Epithelial cell of prostate (primary cell): ENCODE results near the gene CCDC191.

Experiments
- DNase-seq: peaks from one replicate; pipeline ENCODE4 v3.0.0-alpha.2; 2011; ENCODE audit warnings: low read depth, low spot score
- H3K27ac ChIP-seq: fragments of 450-650 bp; 2 replicates; pipeline ENCODE4 v1.5.1; 2017; ENCODE audit warnings: mild to moderate bottlenecking

Gene CCDC191

DNA sequence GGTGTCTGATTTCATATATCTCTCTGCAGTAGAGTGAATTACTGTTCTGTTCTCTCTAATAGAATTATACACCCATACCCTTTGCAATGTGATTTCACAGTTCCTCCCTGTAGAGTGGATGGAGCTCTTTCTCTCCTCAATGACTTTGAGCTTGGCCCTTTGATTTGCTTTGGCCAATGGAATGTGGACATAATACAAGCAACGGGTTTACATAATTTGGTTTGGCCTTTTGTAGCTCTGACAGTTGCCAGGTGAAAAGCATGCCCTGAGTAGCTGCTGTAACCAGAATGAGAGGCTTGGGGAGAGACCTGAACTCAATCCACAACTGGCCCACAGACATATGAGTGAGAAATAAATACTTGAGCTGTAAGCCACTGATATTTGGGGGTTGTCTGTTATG is 76.4 kb downstream of the CCDC191 start:
- no peak overlapping the region for H3K27ac ChIP-seq
- DNase-seq, result no peak

DNA sequence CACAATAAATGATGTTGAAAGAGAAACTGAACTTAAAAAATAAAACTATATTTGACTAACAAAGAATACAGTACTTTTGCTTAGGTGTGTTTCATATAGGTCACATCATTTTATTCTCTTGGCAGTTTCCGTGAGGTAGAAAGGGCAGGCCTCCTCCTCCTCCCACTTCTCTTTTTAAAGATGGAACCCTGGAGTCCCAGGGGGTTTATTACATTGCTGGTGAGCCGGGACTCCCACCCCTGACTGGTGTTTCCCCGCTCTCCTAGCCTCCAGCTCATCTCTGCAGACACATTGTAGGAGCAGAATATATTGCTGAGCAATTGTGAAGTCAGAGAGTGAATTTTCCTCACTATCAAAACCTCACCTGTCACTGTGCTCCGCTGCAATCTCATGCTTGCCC is 78.5 kb downstream of the CCDC191 start:
- no peak for DNase-seq
- H3K27ac ChIP-seq, result no peak overlapping the region

DNA sequence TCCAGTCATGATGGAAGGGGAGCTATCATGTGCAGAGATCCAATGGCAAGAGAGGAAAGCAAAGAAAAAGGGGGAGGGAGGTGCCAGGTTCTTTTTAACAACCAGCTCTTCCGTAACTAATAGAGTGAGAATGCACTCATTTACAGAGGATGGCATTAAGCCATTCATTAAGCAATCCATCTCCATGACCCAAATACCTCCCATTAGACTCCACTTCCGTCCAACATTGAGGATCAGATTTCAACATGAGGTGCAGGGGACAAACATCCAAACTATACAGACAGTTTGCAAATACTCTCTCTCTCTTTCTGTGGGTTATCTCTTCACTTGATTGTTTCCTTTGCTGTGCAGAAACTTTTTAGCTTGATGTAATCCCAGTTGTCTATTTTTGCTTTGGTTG is 87.3 kb downstream of the CCDC191 start:
- no peak for DNase-seq
- no peak overlapping the region for H3K27ac ChIP-seq

DNA sequence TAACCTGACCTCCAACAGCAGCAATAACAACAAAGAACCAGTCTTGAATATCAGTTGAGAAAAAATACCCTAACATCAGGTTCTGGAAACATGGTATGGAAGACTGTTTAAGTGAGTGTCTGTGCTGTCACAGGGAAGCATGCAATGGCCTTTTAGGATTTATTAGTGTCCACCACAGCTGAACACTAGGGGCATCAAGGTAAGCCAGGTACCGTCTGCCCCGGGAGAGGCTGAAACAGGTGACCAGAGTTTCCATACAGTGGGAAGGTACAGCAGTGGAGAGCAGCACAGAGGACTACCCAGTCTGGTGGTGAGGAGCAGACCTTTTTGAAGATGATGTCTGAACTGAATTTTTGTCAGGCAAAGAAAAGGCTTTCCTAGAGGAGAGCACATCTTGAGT is 90.2 kb downstream of the CCDC191 start:
- no peak overlapping the region for H3K27ac ChIP-seq
- no peak for DNase-seq

DNA sequence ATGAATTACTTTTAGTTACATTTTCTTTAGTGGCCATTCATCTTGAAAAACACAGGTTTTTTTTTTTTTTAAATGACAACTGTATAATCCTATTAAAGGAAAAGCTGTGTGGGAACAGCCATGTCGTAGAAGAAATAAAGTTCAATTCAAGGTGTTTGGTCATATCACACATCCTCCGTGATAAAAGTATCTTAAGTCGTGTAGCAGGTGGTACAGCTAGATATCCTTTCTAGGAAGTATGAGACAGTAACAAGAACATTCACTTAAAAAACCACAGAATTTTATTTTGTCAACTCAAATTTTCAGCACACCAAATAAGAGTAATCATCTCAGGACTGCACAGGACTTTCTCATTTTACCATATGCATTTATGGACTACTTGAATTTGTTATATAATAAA is 92.4 kb downstream of the CCDC191 start:
- H3K27ac ChIP-seq, result no peak overlapping the region
- DNase-seq, result no peak

DNA sequence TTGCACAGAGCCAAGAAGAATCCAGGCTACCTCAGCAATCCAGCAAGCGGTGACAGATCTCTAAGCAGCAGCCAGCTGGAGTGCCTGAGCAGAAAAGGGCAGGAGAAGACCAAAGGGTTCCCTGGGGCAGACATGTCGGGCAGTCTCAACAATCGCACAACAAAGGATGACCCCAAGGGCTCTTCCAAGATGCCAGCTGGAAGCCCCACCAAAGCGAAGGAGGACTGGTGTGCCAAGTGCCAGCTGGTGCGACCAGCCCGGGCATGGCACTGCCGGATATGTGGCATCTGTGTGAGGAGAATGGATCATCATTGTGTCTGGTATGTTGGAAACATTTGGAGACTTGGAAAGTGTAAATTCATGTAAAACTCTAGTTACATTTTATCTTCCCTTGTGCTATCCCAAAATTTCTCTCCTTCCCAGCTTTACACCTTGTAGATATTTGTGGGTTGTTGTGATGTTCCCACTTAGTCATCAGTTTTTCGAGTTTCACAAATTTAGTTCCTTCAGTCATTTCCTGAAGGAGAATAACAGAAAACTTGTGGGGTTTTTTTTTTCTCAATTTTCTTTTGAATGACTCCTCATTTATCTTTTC is 102.1 kb downstream of the CCDC191 start:
- H3K27ac ChIP-seq, result no peak overlapping the region
- no peak for DNase-seq

DNA sequence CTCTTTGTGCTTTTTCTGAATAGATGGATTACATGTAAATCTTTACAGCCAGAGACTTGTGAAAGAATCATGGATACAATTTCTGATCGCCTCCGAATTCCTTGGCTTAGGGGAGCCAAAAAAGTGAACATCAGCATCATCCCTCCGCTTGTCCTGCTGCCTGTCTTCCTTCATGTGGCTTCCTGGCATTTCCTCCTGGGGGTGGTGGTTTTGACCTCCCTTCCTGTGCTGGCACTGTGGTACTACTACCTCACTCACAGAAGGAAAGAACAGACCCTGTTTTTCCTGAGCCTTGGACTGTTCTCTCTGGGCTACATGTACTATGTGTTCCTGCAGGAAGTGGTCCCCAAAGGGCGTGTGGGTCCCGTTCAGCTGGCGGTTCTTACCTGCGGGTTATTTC is 102.6 kb downstream of the CCDC191 start:
- no peak overlapping the region for H3K27ac ChIP-seq
- no peak for DNase-seq

DNA sequence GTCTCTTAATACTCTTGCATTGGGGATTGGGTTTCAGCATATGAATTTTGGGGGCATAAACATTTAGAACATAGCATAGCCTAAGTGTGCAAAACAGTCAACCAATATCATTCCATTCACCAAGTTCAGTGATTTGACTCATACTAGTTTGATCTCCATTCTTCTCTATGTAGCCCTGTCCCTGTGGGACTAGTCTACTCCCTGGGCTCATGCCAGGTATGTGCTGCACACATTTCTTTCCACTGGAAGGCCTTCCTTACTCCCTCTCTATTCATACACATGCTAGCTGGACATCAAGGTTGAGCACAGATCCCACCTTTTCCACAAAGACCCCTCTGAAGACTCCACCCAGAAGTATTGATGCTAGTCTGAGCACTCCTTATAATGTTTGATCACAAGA is 103.4 kb downstream of the CCDC191 start:
- no peak overlapping the region for H3K27ac ChIP-seq
- DNase-seq, result no peak

DNA sequence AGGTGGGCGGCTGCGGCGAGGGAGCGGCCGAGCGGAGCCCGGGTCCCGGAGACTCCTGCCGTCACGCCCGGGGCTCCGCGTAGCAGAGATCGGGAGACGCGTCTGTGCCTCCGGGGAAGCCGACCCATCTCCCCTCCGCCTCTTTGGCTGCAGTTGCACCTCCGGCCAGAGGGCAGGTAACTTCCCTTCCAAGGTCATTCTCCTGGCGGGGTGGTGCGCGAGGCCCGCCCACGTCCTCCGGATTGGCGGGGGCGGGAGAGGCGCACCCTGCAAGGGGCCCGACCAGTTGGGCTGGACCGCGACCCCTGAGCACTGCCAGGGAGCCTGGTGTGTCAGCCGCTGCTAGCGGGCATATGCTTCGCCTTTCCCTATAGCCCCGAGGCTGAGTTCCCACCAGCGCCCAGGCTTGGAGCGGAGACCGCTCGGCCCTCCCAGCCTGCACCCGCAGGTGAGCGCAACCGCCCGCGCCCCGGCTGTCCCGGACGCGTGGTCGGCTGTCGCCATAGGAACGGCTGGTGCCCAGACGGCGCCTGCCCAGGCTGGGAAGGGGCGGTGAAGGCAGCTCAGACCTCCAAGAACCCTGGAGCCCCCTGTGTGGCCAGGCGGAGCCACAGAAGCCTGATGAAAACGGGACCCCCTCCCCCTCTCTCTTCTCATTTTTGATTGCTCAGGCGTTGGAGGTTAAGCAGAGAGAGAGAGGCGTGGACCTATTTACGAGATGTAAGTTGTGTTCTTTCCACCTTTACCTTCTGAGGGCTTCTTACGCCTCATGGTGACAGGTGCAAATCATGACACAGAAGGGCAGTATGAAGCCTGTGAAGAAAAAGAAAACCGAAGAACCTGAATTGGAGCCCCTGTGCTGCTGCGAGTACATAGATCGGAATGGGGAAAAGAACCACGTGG is 108.1 kb downstream of the CCDC191 start:
- DNase-seq, result no peak
- no peak overlapping the region for H3K27ac ChIP-seq

DNA sequence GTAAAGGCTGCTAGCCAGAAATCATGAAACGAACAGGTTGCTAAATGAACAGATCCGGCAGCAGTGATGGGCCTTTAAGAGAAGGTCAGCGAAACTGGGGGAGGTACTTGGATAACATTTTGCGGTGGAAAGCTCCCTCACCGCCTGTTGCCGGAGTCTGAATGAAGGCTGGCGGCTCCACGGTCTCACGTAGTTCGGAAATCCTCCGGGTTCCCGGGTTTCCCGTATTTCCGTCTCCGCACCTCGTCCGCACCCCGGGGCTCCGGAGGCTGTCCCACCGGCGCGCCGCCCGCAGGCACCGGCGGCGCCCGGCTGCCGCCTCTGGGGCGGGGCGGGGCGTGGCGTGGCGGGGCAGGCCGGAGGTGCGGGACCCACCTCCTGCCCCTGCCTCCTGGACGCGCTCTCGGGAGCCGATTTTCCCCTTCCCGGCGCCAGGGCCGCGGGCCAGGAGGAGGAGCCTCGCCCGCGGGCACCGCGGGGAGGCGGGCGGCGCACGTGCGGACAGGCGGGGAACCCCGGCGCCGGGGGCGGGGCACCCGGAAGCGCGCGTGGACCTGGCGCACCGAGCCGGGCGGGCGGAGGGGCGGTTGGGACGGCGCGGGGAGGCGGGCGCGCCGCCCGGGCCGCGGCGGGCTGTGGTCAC is 108.8 kb downstream of the CCDC191 start, which contains the start of gene ZDHHC23:
ZDHHC23 (plus strand) TSS at position 642 of the 643 bp plus-strand sequence. CDS start 790 bp downstream, outside the sequence.
- no peak for DNase-seq
- H3K27ac ChIP-seq, result no peak within 1 kb of the TSS

DNA sequence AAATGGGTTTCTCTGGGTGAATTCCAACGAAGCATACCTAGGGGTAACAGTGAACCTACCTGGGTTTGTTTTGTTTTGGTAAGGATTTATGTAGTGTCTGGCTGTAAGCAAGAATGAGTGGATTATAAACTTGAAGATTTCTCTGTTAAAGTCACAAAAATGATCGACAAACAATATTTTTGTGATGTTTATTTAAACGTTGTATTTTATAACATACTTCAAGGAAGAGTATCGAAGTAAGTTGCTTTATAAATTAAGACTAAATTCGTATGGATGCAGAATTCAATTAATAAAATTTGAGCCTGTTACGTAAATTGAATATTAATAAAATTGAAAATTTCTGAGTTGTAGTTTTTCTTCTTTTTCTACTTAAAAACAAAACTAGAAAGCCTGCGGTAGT is 109.5 kb downstream of the CCDC191 start:
- no peak overlapping the region for H3K27ac ChIP-seq
- no peak for DNase-seq

DNA sequence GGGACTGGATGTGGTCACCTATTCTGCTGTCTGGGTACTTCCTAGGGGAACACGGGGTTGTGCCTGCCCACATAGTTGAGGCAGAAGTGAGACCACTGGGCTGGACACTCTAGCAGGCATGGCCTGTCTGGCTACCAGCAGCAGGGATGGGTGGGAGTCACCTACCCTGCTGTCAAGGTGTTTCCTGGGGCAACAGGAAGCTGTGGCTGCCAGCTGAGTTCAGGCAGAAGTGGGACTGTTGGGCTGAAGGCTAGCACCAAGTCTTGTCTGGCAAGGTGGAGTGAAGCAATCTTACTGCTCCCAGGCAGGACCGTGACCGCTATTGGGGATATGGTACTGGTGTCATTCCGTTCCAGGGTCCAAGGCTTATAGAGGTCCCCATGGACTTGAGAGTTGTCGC is 128.8 kb downstream of the CCDC191 start:
- DNase-seq, result no peak
- H3K27ac ChIP-seq, result no peak overlapping the region

DNA sequence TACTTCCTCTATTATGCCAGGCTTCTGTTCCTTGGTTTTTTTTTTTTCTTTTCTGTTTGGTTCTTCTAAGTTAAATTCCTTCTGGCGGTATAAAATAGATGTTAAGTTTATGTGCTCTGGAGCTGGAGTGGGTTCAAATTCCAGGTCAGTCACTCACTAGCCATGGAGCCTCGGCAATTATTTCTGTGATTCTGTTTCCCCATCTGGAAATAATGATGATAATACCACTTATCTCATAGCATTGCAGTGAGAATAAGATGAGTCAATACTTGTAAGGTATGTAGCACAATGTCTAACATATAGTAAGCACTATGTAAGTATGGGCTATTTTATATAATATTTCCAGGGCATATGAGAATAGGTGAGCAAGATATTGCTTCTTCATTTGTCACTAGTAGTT is 141.7 kb downstream of the CCDC191 start:
- DNase-seq, result no peak

More for the DNA sequence above, 141.7 kb downstream of the CCDC191 start:
- no peak overlapping the region for H3K27ac ChIP-seq
